Stimulated activated CD8-positive, alpha-beta memory T cell treated with anti-CD3 and anti-CD28 coated beads, Interleukin-2, amount 100 ng/mL, for 1 hour (primary cell): ENCODE data around the gene COASY.
"Not testable (repeated sequence)": the region's sequence is repeated elsewhere in the genome, so short reads cannot be mapped to it uniquely, and the experiment has no call there.

Source experiments
- DNase-seq, 2 donors: peaks; one replicate each; pipeline ENCODE4 v3.0.0-alpha.2; 2020; ENCODE audit warnings: low read depth in 2 of 2

The COASY gene

GRCh38 chr17:42574463-42574862 lies 12.5 kb downstream of the COASY start:
- DNase-seq = no peak

- no peak for DNase-seq
These were observed 15.2 kb downstream of the COASY start for GRCh38 chr17:42577140-42577531.

GRCh38 chr17:42577532-42578281 lies 15.8 kb downstream of the COASY start, which contains the start of gene PSMC3IP:
Gene PSMC3IP (minus strand): TSS chr17:42577729. CDS start chr17:42577686, 43 bp downstream.
- peak; percentile 73 to 87 for DNase-seq

- peak in 1 of 2 donors; percentile 43 for DNase-seq
These were observed 16.4 kb downstream of the COASY start for GRCh38 chr17:42578282-42578869.

- no peak for DNase-seq
These were observed 18.0 kb downstream of the COASY start for GRCh38 chr17:42579794-42580551.

- DNase-seq = no peak
These were observed 19.9 kb downstream of the COASY start for GRCh38 chr17:42581744-42582270.

- DNase-seq = no peak
These were observed 22.9 kb downstream of the COASY start for GRCh38 chr17:42584880-42585279.

- DNase-seq = no peak
These were observed 23.4 kb downstream of the COASY start for GRCh38 chr17:42585353-42585752.

- no peak for DNase-seq
These were observed 24.7 kb downstream of the COASY start for GRCh38 chr17:42586514-42587230.

GRCh38 chr17:42590886-42591285 lies 28.9 kb downstream of the COASY start:
- DNase-seq = no peak

GRCh38 chr17:42591411-42591810 lies 29.5 kb downstream of the COASY start:
- no peak for DNase-seq

GRCh38 chr17:42596386-42596785 lies 34.4 kb downstream of the COASY start:
- no peak for DNase-seq

GRCh38 chr17:42598905-42599304 lies 37.0 kb downstream of the COASY start:
- DNase-seq = no peak

- DNase-seq = no peak
These were observed 41.4 kb downstream of the COASY start for GRCh38 chr17:42603318-42603717.

GRCh38 chr17:42607769-42608168 lies 45.8 kb downstream of the COASY start:
- DNase-seq = no peak

- DNase-seq = no peak
These were observed 46.6 kb downstream of the COASY start for GRCh38 chr17:42608305-42609181.

- DNase-seq = peak; percentile 97 to 99
These were observed 47.4 kb downstream of the COASY start, which contains the start of the genes RETREG3 and TUBG1 for GRCh38 chr17:42609182-42609813. Gene RETREG3 (minus strand): TSS chr17:42609374. CDS start chr17:42609324, 50 bp downstream. Gene TUBG1 (plus strand): TSS chr17:42609683. CDS start chr17:42609738, 55 bp downstream.

GRCh38 chr17:42609814-42610801 lies 48.2 kb downstream of the COASY start:
- DNase-seq = not testable (repeated sequence)

- no peak for DNase-seq
These were observed 50.1 kb downstream of the COASY start for GRCh38 chr17:42612013-42612412.
